Activated CD4-positive, alpha-beta T cell treated with anti-CD3 and anti-CD28 coated beads, Interleukin-2, Interleukin-6, amounts not matched to agents 100 ng/mL and 50 ng/mL, durations not matched to agents 16 hours and 8 hours (primary cell): Measurements from ENCODE around the gene FAM107B.
"Not testable (repeated sequence)": the region's sequence is repeated elsewhere in the genome, so short reads cannot be mapped to it uniquely, and the experiment has no call there.

Source experiments
- DNase-seq: peaks from one replicate; pipeline ENCODE4 v3.0.0-alpha.2; 2020

The FAM107B gene

DNA sequence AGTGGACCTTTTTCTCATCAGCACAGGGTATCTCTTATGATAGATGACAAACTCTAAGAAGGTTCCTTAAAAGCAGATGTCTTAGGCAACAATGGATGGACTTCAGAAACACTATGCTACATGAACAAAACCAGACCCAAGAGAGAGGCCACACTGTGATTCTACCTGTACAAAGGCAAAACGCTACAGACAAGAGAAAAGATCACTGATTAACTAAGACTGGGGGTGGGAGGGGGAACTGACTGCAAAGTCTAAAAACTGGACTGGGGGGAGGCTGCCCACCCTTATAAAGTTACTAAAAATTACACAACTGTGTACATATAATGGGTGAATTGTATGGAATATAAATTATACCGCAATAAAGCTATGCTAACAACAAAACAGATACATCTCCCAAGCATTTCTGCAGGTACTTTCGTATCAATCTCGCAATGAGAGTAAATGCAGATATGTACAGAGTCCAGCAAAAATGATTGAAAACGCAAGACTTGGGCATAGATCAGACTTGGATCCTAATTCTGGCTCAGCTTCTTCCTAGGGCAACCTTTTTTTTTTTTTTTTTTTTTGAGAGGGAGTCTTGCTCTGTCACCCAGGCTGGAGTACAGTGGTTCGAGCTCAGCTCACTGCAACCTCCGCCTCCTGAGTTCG, 179.7 kb downstream of the FAM107B start:
- DNase-seq: no peak

DNA sequence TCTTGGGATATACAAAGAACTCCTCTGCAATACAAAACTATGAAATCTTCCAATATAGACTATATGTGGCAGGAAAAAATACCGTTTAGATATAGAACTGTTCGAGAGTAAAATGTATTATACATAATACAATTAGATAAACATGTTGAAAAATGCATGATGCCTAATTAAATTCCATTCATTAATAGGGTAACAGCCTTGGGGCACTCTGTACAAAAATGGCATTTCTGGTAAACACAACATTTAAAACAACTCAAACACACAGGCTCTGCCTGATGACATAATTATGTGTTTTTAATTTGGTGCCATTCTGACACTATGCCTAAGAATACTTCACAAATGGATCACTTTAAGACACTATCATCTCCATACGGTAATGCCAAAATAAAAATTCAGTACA, 180.9 kb downstream of the FAM107B start:
- no peak for DNase-seq

DNA sequence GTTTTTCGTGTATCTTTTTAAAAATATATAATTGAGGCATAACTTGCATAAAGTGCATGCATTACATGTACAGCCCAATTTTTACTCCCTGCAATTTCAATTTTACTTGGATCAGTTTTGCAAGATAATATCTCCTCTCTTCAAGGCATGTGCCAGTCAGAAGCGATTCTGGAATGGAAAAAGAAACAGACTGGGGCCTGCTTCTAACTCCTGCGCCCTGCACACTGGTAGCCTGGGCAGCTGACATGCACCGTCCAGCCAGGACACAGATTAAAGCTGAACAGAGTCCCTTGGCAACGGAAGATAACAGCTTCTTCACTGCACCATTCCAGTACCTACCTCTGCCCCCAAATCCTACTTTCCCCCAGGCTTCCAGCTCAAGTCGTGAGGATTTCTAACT, 182.1 kb downstream of the FAM107B start:
- no peak for DNase-seq

DNA sequence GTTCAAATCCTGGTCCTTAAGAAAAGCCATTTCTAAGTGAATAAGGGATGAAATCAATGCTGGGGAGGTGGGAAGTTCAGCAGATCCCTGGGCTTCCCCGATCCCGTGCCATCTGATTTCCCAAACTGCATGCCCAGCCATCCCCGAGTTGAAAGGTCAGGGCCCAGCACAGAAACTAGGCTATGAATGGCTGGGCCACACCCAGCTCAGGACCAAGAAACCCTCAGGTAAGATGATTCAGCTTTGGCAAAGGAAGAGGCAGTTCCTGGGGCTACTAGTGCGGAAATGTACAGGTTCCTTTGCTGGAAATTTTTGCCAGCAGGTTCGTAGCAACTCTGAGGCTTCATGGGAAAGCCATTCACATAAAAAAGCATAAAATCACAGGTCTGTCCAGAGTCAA, 182.7 kb downstream of the FAM107B start:
- DNase-seq: no peak

DNA sequence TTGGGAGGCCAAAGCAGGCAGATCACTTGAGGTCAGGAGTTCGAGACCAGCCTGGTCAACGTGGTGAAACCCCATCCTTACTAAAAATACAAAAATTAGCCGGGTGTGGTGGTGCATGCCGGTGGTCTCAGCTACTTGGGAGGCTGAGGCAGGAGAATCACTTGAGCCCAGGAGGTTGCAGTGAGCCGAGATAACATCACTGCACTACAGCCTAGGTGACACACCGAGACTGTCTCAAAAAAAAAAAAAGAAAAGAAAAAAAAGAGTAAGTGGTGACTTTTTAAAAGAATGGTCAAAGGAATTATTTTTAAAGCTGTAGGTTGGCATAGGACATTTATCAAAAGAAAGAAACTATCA, 185.8 kb downstream of the FAM107B start:
- not testable (repeated sequence) for DNase-seq

DNA sequence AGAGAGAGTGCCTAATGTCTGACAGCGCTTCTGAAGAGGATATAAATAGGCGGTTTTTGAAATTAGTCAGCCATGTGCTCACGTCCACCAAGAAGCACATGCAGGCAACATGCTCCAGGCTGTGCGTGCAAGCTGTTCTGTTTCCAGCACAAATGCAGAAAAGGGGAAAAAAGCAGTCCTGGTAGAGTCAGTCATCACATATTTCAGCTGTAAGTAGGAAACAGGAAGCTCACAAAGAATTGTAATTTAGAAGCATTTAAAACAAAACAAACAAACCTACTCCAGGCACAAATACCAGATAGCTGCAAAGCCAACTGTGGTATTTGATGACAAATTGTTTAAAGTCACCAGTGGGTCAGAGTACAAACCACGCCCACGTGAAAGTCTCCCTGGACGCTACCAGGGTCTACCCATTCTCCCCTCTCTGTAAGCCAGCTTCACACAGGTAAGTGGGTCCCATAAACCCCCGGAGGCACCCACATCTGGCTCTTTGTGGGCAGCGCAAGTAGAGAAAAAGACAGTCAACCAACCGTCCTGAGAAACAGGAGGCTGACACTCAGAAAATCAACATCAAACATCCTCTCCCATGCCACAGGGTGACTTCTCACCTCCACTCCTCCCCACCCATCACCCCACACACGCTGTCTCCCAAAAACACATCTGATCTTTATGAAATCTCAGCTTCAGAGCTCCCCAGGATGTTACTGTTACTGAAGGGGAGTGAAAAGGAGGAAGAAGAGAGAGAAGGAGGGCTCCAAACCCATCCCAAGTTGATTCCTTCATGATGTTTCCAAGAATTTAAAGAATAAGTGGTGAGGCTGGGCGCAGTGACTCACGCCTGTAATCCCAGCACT, 186.4 kb downstream of the FAM107B start:
- peak; percentile 86 for DNase-seq

DNA sequence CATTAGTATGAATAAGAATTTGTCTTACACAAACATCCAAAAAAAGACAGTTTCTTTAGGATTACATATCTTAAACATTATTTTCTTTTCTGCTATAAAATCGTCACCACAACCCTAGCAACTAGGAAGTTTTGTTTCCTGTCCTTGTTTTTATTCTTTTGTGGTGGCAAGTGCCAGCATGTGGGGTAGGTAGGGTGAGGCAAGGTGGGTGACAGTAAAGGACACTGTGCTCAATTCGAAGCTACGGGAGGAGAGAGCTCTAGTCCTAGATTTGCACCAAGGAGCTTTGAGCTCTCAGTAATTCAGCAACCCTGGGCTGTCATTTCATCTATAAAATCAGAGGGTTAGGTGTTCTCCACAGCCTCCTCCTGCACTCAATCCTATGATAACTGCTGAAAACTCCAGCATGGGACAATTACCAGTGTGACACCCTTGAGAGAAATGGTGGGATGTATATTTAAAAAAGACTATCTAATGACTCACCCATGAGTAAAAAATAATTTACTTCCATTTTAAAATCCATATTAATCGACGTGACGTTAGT, 187.1 kb downstream of the FAM107B start:
- no peak for DNase-seq

DNA sequence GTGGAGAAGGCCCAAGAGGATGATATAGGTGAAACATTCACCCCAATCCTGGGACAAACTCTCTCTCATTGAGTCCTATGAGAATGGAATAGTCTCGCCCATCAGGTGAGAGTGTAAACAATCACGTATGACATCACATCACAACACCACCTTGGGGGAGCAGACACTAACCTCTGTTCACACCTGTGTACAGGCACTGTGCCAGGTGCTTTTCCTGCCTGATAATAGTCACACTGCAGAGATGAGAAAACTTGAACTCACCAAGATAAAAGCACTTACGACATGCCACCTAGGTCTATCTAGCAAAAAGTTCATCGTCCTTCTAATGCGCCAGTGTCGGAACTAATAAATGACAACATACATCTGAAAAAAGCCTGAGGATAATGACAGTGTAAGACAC, 187.8 kb downstream of the FAM107B start:
- no peak for DNase-seq

DNA sequence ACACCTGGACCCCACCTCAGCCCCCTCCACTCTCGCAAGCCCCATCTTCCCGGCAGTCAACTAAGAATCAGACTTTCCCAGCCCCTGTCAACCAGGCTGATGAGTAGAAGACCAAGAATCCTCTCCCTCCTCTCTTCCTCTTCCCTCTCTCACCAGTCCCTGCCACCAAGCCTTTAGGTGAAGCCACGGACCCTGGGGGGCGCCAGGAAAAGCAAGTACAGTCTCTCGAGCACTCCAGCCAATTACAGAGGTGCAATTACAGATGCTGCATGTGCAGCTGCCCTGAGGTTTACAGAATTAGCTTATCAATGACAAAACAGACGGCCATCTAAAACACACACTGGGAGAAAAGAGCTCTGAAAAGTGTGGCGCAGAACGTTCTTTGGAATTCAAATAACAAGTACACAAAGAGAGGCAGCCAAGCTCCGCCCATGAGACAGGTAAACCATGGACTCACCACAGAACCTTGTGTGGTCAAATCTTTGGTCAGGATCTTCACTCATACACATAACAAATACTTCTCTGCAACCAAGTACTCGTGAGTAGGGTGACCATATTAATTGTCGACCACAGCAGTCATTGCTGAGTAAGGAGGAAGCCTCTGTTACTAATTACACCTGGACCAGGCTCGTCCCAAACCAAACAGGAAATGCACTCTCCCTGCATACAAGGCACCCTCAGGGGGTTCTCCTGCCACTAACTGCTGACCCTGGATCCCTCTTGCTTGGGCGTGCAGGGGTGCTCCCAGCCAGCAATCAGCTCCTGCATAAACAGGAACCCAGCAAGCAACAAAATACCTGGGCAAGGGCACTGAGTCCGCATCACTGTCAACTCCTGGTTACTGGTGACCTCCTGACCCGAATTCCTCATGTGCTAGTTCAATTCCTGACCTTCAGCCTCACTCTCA, 189.2 kb downstream of the FAM107B start:
- no peak for DNase-seq

DNA sequence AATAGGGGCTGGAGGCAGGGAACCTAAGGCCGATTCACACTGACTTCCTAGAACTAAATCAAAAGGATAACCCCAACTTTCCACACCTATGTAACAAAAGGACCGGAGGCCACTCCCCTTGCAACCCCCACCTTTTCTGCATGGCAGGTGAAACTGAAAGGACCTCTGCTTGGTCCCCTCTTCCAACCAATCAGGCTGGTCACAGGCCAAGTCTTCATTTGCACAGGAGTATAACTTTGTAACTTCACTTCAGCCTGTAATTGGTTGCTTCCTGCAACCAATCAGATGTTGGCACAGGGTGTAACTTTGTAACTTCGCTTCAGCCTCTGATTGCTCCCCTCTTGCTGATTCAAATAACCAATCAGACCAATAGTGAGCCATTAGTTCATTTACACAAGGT, 190.0 kb downstream of the FAM107B start:
- peak; percentile 38 for DNase-seq

DNA sequence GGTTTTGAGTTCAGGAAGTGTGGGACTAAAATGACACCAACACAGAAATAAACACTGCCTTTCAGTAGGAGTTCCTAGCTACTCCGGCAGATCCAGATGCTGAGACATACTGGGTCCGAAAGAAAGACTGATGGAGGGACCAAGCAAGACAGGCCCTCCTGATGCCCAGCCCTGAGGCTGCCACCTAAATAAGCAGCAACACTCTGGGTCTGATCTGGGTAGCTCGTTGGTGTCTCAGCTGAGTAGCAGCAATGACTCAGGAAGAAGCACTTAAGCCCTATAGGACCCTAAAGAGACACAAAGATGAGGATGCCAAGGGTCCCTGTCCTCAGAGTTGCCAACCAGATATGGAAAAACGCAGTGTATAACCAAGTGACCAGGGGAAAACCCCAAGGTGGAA, 190.7 kb downstream of the FAM107B start:
- DNase-seq: no peak

DNA sequence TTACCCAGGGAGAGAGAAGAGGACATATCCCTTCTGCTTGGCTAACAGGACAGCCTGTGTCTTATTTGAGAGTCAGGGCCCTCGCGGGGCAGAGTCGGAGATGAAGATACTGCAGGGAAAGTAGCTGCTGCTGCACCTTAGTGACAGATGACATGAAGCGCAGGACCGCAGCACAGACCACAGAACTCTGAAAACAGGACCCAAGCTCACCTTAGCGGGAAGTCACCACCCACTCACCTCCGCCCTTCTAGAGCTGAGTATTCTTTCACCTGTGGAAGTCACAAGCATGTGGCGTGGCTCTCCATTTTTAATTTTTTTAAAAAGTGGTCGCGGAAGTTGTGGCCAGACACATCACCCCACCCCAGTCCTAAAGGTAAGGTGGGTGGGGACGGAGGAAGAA, 191.4 kb downstream of the FAM107B start:
- peak; percentile 75 for DNase-seq

DNA sequence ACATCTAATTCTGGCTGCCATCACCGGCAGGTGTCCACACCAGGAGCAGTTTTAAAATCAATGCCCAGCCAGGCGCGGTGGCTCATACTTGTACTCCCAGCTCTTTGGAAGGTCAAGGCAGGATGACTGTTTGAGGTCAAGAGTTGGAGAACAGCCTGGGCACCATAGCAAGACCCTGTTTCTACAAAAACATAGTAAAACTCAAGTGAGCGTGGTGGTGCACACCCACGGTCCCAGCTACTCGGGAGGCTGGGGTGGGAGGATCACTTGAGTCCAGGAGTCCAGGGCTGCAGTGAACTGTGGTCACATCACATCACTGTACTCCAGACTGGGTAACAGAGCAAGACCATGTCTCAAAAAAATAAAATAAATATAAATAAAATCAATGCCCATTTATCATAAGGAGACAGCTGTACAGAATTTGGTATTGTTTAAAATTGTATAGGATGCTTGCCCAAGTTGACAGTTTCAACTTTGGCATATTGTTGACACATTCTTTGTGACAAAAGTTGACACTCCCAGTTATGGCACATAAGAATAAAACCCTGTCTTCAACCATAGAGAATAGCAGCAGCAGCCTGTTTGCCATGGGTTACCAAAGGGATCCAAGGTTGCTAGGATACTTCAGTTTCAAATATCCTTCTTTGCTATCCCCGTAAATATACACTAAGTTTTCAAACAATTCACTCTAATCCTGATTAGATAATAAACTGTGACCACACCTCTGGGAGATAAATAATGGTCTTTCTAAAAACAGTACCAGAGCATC, 193.0 kb downstream of the FAM107B start:
- DNase-seq: no peak

DNA sequence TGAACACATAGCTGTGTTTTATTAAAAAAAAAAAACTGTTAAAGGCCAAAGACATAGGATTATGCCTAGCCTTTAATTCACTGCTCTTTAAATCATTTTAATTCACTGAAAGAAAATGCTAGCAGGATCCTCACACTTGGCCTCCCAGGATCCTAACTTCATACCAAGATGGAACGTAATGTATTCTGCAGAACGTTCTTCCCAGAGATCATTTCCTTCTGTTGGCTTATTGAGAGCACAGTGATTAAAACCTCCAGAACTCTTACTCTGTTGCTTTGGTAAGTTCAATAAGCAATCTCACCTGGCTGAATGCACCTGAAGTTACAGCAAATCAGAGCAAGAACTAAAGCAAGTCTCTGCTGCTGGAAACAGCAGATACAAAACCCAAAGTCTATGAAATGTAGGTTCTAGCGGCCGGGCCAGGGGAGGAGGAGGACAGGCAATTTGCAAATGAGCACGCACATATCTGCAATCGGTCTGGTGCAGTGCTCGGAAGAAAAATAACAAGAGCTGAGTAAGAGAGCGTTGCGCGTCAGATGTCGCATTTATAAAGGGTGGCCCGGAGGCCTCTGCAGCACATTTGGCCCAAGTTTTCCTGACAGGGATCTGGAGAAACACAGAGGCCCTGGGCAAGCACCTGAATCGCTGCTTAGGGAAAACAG, 193.9 kb downstream of the FAM107B start:
- DNase-seq: no peak

DNA sequence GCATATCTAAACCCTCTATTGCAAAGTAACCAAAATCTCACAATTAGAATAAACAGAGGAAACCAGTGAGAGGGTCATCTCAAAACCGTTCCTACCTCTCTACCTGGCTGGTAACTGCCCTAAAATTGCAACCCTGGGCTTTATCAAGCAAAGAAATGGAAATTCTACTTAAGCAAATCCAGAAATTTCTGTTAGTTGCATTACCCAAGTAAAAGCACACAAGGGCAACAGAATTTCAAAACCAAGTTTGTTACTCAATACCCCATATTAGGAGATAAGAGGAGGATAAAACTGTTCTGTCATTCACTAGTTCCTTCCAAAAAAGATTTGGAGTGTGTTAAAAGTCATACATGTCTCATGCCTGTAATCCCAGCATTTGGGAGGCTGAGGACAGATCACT, 195.3 kb downstream of the FAM107B start:
- no peak for DNase-seq

DNA sequence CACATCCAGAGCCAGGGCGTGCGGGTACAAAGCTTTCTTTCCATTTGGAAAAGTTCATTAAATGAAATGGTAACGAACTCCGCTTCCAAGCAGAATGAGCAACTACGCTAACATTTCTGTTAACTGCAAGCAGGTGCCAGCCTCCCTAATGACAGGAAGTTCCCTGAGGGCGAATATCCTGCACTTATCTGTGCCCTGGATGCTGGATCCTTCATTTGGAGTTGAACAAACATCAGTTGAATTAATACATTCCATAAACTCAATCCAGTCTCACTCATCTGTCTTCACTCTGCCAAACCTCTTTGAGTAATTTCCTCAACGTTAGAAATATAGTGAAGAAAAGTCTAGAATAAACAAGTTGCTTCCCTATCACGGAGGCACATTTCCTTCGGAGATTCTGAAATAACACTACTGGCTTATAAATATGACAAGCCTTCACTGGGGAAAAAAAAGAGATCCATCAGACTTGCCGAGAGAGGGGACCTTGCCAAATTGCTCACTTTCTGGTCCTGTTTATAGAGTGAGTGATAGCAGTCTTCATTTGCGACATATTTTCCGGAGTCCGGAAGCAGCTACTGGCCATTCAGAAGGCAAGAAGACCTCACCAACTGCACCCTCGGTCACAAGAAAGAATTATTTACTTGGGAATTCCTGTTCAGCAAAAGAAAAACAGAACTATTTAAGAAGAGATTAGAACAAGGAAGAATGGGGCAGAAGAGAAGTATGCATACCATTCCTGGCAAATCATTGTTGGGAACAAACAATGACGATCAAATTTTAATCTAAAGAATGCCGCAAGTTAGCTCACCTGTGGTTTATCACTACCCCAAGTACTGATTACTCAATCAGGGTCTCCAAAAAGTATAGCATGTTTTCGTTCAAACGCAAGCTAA, 196.4 kb downstream of the FAM107B start:
- no peak for DNase-seq

DNA sequence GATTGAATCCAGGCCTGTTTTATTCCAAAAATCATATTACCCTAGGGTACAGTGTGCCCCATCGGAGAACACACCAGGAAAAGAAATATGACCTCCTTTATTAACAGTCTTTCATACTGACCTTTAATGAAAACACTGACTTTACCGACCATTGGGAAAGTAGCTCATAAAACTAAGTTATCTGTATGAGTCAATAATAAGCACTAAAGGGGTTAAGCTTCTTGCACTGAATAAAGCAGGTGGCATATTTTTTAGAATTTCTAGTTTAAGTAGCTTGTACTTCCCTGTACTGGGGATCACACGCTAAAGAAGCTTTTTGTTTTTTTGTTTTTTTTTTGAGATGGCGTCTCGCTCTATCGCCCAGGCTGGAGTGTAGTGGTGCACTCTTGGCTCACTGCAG, 199.8 kb downstream of the FAM107B start:
- no peak for DNase-seq

DNA sequence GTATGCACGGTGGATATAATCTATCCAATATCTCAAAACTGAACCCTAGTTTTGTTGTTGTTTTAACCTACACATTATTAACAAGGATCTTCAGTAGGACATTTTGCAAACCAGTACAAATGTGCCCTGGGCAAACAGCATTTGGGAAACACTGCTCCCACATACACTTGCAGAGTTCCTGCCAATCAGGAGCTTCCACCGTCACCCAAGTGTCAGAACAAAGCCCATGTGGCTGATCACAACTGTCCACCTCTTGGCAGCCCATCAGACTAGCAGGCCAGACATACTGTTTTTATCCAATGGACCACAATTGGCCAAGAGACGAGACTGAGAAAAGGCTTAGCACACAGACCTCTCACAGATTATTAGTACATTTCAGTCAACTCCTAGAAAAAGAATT, 200.4 kb downstream of the FAM107B start:
- DNase-seq: no peak

DNA sequence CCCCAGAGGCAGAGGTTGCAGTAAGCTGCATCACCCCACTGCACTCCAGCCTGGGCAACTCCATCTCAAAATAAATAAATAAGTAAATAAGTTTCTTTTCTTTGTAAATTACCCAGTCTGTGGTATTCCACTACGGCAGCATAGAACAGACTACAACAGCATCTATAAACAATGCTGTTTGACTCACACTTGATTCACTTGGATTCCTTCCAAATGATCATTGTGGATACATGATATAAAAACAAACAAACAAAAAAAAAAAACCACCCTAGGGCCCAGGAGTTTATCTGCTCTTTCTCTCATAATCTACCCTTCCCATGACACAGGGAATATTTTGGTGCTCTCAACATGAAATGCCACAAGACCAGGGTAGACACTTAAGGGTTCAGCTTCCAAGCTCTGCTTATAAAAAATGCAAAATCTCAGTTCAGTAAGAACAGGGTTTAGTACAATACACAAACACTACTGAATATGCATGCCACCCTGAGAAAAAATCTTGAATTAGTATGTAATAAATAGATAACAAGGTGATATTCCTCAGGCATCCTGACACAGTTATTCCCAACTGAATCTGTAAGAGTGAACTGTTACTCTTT, 200.9 kb downstream of the FAM107B start:
- no peak for DNase-seq

DNA sequence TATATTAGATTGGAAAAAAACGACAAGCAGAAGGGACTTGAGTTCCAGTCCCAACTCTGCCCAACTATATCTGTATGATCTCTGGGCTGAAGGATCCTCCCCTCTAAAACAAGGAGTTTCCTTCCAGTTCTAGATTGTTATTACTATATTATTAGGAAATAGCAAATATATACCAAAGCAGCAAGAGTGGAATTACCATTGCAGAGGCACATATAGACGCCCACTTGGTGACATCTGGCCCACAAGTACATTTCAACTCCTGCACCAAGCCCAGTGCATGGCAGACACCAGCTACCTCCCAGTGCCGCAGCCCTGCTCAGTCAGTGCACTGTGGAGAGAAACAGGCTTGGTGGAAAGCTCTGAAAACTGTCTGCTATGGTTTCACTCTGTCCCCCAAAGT, 201.9 kb downstream of the FAM107B start:
- DNase-seq: no peak
